A549 (cell line): Measurements from ENCODE around the gene CDYL.

Source experiments
- CTCF ChIP-seq: fragments of >200 bp; sonication (Bioruptor Twin); formaldehyde crosslinking; IDR thresholded peaks from 3 replicates; pipeline ENCODE4 v1.5.1; 2016
- POLR2A ChIP-seq: IDR thresholded peaks from 2 replicates; pipeline ENCODE4 v1.6.1; 2012; ENCODE audit warnings: mild to moderate bottlenecking, low read length

- TF ChIP-seq POLR2A (no peak), CTCF (no peak)
Observed at GRCh38 chr6:4890191-4890590, 114.0 kb downstream of the CDYL start.
